Endothelial cell of coronary artery (primary cell): ENCODE measurements around the gene STAG3. TPM values are rescaled to one million over a fixed set of nuclear protein-coding genes. Genes with fewer than 3 reads are reported as not detected.

Experiments
- total RNA-seq: library from RNA; depleted of rRNA; stranded (reverse); fragments of >200 nt; gene quantifications from 2 replicates; pipeline ENCODE4 v1.2.3, GENCODE V29; 2014

Gene STAG3, protein sequence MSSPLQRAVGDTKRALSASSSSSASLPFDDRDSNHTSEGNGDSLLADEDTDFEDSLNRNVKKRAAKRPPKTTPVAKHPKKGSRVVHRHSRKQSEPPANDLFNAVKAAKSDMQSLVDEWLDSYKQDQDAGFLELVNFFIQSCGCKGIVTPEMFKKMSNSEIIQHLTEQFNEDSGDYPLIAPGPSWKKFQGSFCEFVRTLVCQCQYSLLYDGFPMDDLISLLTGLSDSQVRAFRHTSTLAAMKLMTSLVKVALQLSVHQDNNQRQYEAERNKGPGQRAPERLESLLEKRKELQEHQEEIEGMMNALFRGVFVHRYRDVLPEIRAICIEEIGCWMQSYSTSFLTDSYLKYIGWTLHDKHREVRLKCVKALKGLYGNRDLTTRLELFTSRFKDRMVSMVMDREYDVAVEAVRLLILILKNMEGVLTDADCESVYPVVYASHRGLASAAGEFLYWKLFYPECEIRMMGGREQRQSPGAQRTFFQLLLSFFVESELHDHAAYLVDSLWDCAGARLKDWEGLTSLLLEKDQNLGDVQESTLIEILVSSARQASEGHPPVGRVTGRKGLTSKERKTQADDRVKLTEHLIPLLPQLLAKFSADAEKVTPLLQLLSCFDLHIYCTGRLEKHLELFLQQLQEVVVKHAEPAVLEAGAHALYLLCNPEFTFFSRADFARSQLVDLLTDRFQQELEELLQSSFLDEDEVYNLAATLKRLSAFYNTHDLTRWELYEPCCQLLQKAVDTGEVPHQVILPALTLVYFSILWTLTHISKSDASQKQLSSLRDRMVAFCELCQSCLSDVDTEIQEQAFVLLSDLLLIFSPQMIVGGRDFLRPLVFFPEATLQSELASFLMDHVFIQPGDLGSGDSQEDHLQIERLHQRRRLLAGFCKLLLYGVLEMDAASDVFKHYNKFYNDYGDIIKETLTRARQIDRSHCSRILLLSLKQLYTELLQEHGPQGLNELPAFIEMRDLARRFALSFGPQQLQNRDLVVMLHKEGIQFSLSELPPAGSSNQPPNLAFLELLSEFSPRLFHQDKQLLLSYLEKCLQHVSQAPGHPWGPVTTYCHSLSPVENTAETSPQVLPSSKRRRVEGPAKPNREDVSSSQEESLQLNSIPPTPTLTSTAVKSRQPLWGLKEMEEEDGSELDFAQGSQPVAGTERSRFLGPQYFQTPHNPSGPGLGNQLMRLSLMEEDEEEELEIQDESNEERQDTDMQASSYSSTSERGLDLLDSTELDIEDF
- total RNA-seq = 0.09 and 0.19 TPM in 2 replicates

DNA sequence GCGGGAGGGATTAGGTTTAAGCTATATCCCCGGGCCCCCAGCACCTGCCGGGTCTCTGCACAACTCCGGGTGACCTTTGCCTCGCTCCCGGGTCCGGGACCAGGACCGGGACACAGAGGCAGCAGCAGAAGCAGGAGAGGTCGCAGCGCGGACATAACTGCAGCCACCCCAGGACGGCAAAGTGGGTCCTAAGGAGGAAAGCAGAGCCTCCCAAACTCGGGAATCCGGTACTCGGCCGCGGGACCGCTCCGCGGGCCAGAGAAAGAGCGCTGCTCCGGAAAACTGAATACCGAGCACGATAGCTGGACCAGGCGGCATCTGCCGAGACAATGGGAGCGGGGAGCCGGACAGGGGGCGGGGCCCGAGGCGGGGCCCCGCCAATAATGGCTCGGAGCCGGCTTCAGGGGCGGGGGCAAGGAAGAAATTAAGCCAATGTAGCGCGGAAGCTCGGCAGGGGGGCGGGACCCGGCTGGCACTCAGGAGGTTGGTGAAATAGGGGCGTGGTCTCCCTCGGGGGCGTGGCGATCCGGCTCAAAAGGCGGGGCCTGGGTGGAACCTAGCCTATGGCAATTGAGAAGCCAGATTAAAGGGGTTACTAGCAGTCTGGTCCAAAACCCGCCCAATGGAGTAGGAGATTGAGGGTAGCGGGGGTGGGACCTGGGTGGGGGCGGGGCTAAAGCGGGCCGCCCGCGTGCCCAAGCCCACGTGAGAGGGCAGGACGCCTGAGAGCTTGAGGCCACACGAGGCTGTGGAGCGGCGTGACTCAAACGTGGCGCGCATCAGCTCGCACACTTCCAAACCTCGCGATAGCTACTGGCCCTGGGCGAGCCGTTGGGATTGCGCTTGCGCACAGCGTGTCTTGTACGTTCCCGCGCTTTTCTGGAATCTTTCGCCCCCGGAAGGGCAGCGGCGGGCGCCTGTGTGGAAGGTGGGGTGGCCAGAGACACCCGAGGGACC, at the start of gene STAG3, which contains the start of gene GPC2:
Gene STAG3 (plus strand): TSS at position 874 of the 957 bp plus-strand sequence. CDS start 2,639 bp downstream, outside the sequence.
Gene GPC2 (minus strand): TSS at position 337 of the 957 bp plus-strand sequence. CDS start 182 bp downstream, at position 155.

DNA sequence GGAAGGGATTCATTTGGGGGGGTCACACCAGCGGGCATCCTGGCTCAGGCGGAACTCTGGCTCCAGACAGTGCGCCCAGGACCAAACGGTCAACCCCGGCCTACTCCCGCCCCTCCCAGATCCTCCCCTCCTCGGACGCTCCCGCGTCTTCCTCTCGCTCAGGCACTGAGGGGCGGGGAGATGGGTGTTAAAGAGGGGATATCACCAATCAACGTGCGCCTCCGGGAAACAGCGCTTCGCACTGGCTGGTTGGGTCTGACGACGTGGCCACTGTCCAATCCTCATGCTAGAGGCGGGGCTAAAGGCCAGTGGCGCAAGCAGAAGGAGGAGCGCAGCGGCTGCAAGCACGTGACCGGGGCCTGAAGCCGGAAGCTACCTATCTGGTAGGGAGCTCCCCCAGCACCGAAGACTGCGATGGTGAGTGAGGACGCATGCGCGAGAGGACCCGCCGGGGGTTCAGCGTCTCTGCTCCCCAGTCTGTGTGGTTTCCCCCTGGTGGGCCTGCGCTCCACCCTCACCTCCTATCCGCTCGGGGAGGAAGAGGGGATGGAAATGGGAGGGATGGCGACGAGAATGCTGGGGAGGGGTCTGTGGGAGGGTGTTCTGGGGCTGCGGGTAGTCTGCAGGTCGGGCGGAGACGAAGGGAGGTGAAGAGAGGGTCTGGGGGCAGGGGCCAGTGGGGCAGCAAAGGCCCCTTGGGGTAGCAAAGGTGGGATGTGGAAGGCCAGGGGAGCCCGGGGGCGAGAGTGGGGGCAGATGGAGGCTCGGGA, 29.0 kb upstream of the STAG3 start, which contains the start of gene LAMTOR4:
Gene LAMTOR4 (plus strand): TSS at position 360 of the 770 bp plus-strand sequence. CDS start 55 bp downstream, at position 415.

DNA sequence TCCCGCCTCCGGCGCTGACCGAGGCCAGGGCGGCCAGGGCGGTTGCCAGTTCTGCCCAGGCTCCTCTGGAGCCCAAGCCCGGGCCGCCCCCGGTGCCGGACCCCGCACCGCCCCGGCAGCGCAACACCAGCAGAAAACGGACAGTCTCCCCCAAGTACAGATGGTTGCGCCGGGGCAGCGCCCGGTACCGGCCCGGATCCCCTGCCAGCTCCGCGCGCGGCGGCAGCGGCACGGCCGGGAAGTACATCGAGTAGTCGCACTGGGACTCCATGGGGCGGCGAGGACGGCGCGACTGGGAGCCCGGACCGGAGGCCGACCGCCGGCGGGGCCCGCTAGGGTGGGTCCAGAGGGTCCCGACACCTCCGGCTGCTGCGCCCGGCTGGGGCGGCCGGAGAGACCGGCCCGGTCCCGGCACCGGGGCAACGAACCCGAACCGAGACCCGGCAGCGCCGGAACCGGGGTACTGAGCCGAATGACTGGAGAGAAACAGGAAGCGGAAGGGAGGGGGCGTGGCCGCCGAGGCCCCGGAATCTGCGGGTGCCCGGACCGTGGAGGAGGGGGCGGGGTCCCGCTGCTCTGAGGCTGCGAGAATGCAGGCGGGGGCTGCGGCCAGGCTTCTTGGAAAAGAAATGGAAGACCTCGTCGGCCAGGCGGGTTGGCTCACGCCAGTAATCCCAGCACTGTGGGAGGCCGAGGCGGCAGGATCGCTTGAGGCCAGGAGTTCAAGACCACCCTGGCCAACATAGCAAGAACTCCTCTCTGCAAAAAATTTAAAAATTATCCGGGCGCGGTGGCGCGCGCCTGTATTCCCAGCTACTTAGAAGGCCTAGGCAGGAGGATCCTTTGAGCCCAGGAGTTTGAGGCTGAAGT, 19.3 kb upstream of the STAG3 start, which contains the start of gene TRAPPC14:
Gene TRAPPC14 (minus strand): TSS at position 495 of the 870 bp plus-strand sequence. CDS start 224 bp downstream, at position 271.

DNA sequence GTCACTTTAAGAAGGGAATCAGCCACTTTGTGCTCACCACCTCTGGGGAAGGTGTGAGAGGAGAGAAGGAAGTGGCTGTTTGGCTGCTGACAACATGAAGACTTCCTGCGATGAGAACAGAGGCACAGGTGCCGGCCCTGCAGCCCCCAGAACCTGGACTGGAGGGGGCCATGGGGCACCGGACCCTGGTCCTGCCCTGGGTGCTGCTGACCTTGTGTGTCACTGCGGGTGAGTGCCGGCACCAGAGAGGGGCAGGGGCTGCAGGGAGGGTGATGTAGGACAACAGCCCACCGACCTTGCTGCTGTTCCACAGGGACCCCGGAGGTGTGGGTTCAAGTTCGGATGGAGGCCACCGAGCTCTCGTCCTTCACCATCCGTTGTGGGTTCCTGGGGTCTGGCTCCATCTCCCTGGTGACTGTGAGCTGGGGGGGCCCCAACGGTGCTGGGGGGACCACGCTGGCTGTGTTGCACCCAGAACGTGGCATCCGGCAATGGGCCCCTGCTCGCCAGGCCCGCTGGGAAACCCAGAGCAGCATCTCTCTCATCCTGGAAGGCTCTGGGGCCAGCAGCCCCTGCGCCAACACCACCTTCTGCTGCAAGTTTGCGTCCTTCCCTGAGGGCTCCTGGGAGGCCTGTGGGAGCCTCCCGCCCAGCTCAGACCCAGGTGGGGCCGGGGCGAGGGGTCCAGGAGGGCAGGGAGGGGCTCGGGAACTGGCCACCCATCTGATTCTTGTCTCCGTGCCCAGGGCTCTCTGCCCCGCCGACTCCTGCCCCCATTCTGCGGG, 42.3 kb downstream of the STAG3 start, which contains the start of gene PVRIG:
Gene PVRIG (plus strand): TSS at position 149 of the 785 bp plus-strand sequence. CDS start 22 bp downstream, at position 171.

Other genes with a start within 250 kb of the STAG3 start
- 0.09 and 0.18 TPM in 2 replicates for gene GJC3, start 248.3 kb upstream of the STAG3 start, total RNA-seq
- gene AZGP1, start 201.9 kb upstream of the STAG3 start, total RNA-seq = not detected in 2 replicates
- gene ZKSCAN1, start 162.3 kb upstream of the STAG3 start, total RNA-seq = 30.4 and 38.8 TPM in 2 replicates
- 6.8 and 7.3 TPM in 2 replicates for gene ZSCAN21, start 128.1 kb upstream of the STAG3 start, total RNA-seq
- gene ZNF3, start 96.2 kb upstream of the STAG3 start, total RNA-seq = 20.7 and 21.0 TPM in 2 replicates
- gene COPS6, start 88.9 kb upstream of the STAG3 start, total RNA-seq = 94.6 and 127 TPM in 2 replicates
- 51.6 and 123 TPM in 2 replicates for gene MCM7, start 76.5 kb upstream of the STAG3 start, total RNA-seq
- gene AP4M1, start 76.3 kb upstream of the STAG3 start, total RNA-seq = 20.4 and 28.5 TPM in 2 replicates
- 22.1 and 25.5 TPM in 2 replicates for gene TAF6, start 58.6 kb upstream of the STAG3 start, total RNA-seq
- 34.2 and 36.7 TPM in 2 replicates for gene CNPY4, start 58.3 kb upstream of the STAG3 start, total RNA-seq
- 1.7 and 2.2 TPM in 2 replicates for gene MBLAC1, start 51.0 kb upstream of the STAG3 start, total RNA-seq
- 114 and 120 TPM in 2 replicates for gene LAMTOR4, start 29.0 kb upstream of the STAG3 start, total RNA-seq
- 7.3 and 8.5 TPM in 2 replicates for gene TRAPPC14, start 19.2 kb upstream of the STAG3 start, total RNA-seq
- gene GAL3ST4, start 9.3 kb upstream of the STAG3 start, total RNA-seq = 0.36 and 1.1 TPM in 2 replicates
- gene GPC2, start 537 bp upstream of the STAG3 start, total RNA-seq = 3.9 and 5.6 TPM in 2 replicates
- gene PVRIG, start 42.0 kb downstream of the STAG3 start, total RNA-seq = not detected in 2 replicates
- gene SPDYE3, start 129.8 kb downstream of the STAG3 start, total RNA-seq = not detected in 2 replicates
- gene PILRB, start 180.2 kb downstream of the STAG3 start, total RNA-seq = 4.1 and 14.6 TPM in 2 replicates
- gene PILRA, start 195.6 kb downstream of the STAG3 start, total RNA-seq = 0.28 TPM in 1 of 2 replicates, not detected in the other